H9 (cell line): ENCODE measurements around the gene NRP1. TPM values are rescaled to one million over a fixed set of nuclear protein-coding genes. Genes with fewer than 3 reads are reported as not detected.

Experiments
- DNase-seq: peaks from one replicate; pipeline ENCODE4 v3.0.0-alpha.2; 2017
- H2AFZ ChIP-seq: one replicate; pipeline ENCODE4 v1.6.1; 2013; ENCODE audit warnings: mild to moderate bottlenecking, low read length, control low read depth, moderate library complexity
- H2AK5ac ChIP-seq: 2 replicates; pipeline ENCODE4 v1.6.1; 2013; ENCODE audit warnings: low read length, control low read depth, mixed read lengths; ENCODE audit not compliant: insufficient read length
- H2BK120ac ChIP-seq: one replicate; pipeline ENCODE4 v1.6.1; 2013; ENCODE audit warnings: low read depth, mild to moderate bottlenecking, low read length, control low read depth, inconsistent platforms; ENCODE audit not compliant: poor library complexity, severe bottlenecking
- H2BK12ac ChIP-seq: 2 replicates; pipeline ENCODE4 v1.6.1; 2013; ENCODE audit warnings: low read length, control low read depth, mixed read lengths, low read depth; ENCODE audit not compliant: insufficient read length
- H2BK15ac ChIP-seq: 2 replicates; pipeline ENCODE4 v1.6.1; 2013; ENCODE audit warnings: low read depth, low read length, control low read depth
- H2BK20ac ChIP-seq: one replicate; pipeline ENCODE4 v1.6.1; 2013; ENCODE audit warnings: low read depth, mild to moderate bottlenecking, low read length, control low read depth, inconsistent platforms; ENCODE audit not compliant: poor library complexity, severe bottlenecking
- H2BK5ac ChIP-seq: 2 replicates; pipeline ENCODE4 v1.6.1; 2013; ENCODE audit warnings: low read length, control low read depth, mixed read lengths; ENCODE audit not compliant: insufficient read length
- H3K14ac ChIP-seq: 2 replicates; pipeline ENCODE4 v1.6.1; 2013; ENCODE audit warnings: low read length, control low read depth; ENCODE audit not compliant: insufficient read depth
- H3K18ac ChIP-seq: 2 replicates; pipeline ENCODE4 v1.6.1; 2013; ENCODE audit warnings: low read depth, mild to moderate bottlenecking, mixed read lengths, low read length, control low read depth; ENCODE audit not compliant: insufficient read length
- H3K23ac ChIP-seq: 2 replicates; pipeline ENCODE4 v1.6.1; 2013; ENCODE audit warnings: low read length, control low read depth, mixed read lengths, low read depth; ENCODE audit not compliant: insufficient read length
- H3K23me2 ChIP-seq: 2 replicates; pipeline ENCODE4 v1.6.1; 2013; ENCODE audit warnings: low read depth, mild to moderate bottlenecking, mixed read lengths, low read length, control low read depth; ENCODE audit not compliant: insufficient read length, poor library complexity, severe bottlenecking
- H3K27ac ChIP-seq: 2 replicates; pipeline ENCODE4 v1.5.1; 2013; ENCODE audit warnings: low read length, control low read depth, mixed read lengths, low read depth; ENCODE audit not compliant: insufficient read length
- H3K27me3 ChIP-seq: 2 replicates; pipeline ENCODE4 v1.6.1; 2013; ENCODE audit warnings: low read length, control low read depth, inconsistent platforms; ENCODE audit not compliant: insufficient read depth
- H3K4ac ChIP-seq: 2 replicates; pipeline ENCODE4 v1.6.1; 2013; ENCODE audit warnings: low read depth, mild to moderate bottlenecking, control low read depth, inconsistent platforms, low read length, moderate library complexity
- H3K4me1 ChIP-seq: 2 replicates; pipeline ENCODE4 v1.6.1; 2013; ENCODE audit warnings: low read length, control low read depth, inconsistent platforms; ENCODE audit not compliant: insufficient read depth
- H3K4me2 ChIP-seq: 2 replicates; pipeline ENCODE4 v1.6.1; 2013; ENCODE audit warnings: low read length, control low read depth, mixed read lengths; ENCODE audit not compliant: insufficient read length, insufficient read depth
- H3K56ac ChIP-seq: 2 replicates; pipeline ENCODE4 v1.6.1; 2013; ENCODE audit warnings: low read depth, mild to moderate bottlenecking, mixed read lengths, low read length, control low read depth; ENCODE audit not compliant: insufficient read length
- H3K79me1 ChIP-seq: 2 replicates; pipeline ENCODE4 v1.6.1; 2013; ENCODE audit warnings: low read depth, mild to moderate bottlenecking, moderate library complexity, low read length, control low read depth, inconsistent platforms; ENCODE audit not compliant: insufficient read depth, poor library complexity, severe bottlenecking
- H3K79me2 ChIP-seq: 2 replicates; pipeline ENCODE4 v1.6.1; 2013; ENCODE audit warnings: low read length, control low read depth, inconsistent platforms; ENCODE audit not compliant: insufficient read depth
- H3K9ac ChIP-seq: 2 replicates; pipeline ENCODE4 v1.6.1; 2013; ENCODE audit warnings: low read length, control low read depth, mixed read lengths; ENCODE audit not compliant: insufficient read length; ENCODE audit errors: extremely low read depth
- H3K9me3 ChIP-seq: one replicate; pipeline ENCODE4 v1.6.1; 2013; ENCODE audit warnings: low read depth, low read length, inconsistent platforms; ENCODE audit not compliant: control insufficient read depth
- H3T11ph ChIP-seq: one replicate; pipeline ENCODE4 v1.6.1; 2013; ENCODE audit warnings: mild to moderate bottlenecking, low read length, control low read depth, inconsistent platforms
- H4K20me1 ChIP-seq: one replicate; pipeline ENCODE4 v1.6.1; 2013; ENCODE audit not compliant: control insufficient read depth, insufficient read length, insufficient read depth
- H4K5ac ChIP-seq: 2 replicates; pipeline ENCODE4 v1.6.1; 2013; ENCODE audit warnings: low read depth, mild to moderate bottlenecking, mixed read lengths, low read length, control low read depth; ENCODE audit not compliant: insufficient read length
- H4K8ac ChIP-seq: replicated peaks from 2 replicates; pipeline ENCODE4 v1.6.1; 2013; ENCODE audit warnings: low read length, control low read depth, mixed read lengths, low read depth; ENCODE audit not compliant: insufficient read length
- H4K91ac ChIP-seq: 2 replicates; pipeline ENCODE4 v1.6.1; 2013; ENCODE audit warnings: low read depth, mild to moderate bottlenecking, moderate library complexity, mixed read lengths, low read length, control low read depth; ENCODE audit not compliant: insufficient read length
- H3K27ac Mint-ChIP-seq, 3 experiments: 2 replicates in 2 of 3; 3 replicates in 1 of 3; pipeline ENCODE4 v1.8.0; 2020 to 2021; ENCODE audit warnings: mixed read lengths in 3 of 3, mild to moderate bottlenecking in 1 of 3, moderate library complexity in 1 of 3
- H3K27me3 Mint-ChIP-seq: 2 replicates; pipeline ENCODE4 v1.8.0; 2021; ENCODE audit warnings: low read depth, mild to moderate bottlenecking, moderate library complexity, mixed read lengths
- H3K36me3 Mint-ChIP-seq, 3 experiments: 2 replicates in 2 of 3; 3 replicates in 1 of 3; pipeline ENCODE4 v1.8.0; 2020 to 2021; ENCODE audit warnings: low read depth in 3 of 3, mixed read lengths in 3 of 3; ENCODE audit not compliant: insufficient read depth in 1 of 3
- H3K4me1 Mint-ChIP-seq, 2 experiments: 2 replicates each; pipeline ENCODE4 v1.8.0; 2020; ENCODE audit warnings: mixed read lengths in 2 of 2
- H3K4me3 Mint-ChIP-seq, 2 experiments: 2 replicates in 1 of 2; 3 replicates in 1 of 2; pipeline ENCODE4 v1.8.0; 2020 to 2021; ENCODE audit warnings: mild to moderate bottlenecking in 2 of 2, mixed read lengths in 2 of 2, moderate library complexity in 1 of 2
- H3K9me3 Mint-ChIP-seq, 2 experiments: 2 replicates in 1 of 2; 3 replicates in 1 of 2; pipeline ENCODE4 v1.8.0; 2020; ENCODE audit warnings: mild to moderate bottlenecking in 2 of 2, mixed read lengths in 2 of 2, moderate library complexity in 1 of 2
- CTCF ChIP-seq: fragments of 200-600 bp; sonication (generic); conservative IDR thresholded peaks from 3 replicates; pipeline ENCODE4 v1.8.0; 2021; ENCODE audit warnings: antibody characterized with exemption, mild to moderate bottlenecking
- WGBS: extraction: QIAGEN DNeasy Blood & Tissue Kit; methylation state at CpG from one replicate; pipeline ENCODE4 v1.1.7; 2013; ENCODE audit warnings: missing lambda C conversion rate, low lambda C conversion rate, mixed read lengths; ENCODE audit not compliant: insufficient read length; ENCODE audit errors: extremely low coverage; 5-methylcytosine and 5-hydroxymethylcytosine counted together
- total RNA-seq: library from RNA; stranded (reverse); gene quantifications from 2 replicates; pipeline ENCODE4 v1.2.1, GENCODE V29; 2021

NRP1 gene
- total RNA-seq, 1 experiment from 2014 or later, result 4.6 TPM

GRCh38 chr10:33190406-33190805, 144.1 kb downstream of the NRP1 start:
- H2BK120ac ChIP-seq, result no peak overlapping the region
- no peak overlapping the region for H3K23ac ChIP-seq
- H4K20me1 ChIP-seq, result no peaks in the 10 kb centered on the region
- no peak overlapping the region for H2BK5ac ChIP-seq
- no peaks in the 10 kb centered on the region for H3K79me1 ChIP-seq
- no peaks in the 10 kb centered on the region for H3K79me2 ChIP-seq
- H3K27ac ChIP-seq, result no peak overlapping the region
- TF ChIP-seq CTCF, result no peak
- H4K8ac ChIP-seq, result no peak overlapping the region
- no peak overlapping the region for H3K14ac ChIP-seq
- H2BK15ac ChIP-seq, result no peak overlapping the region
- Mint-ChIP-seq H3K27me3 (peaks cover 4% of the 10 kb centered on the region), H3K27ac (no peak overlapping the region), H3K4me3 (no peak overlapping the region), H3K36me3 (no peaks in the 10 kb centered on the region), H3K9me3 (no peaks in the 10 kb centered on the region), H3K4me1 (peaks cover 19 to 25% of the 10 kb centered on the region in 2 experiments)
- no peak overlapping the region for H4K91ac ChIP-seq
- H4K5ac ChIP-seq, result no peak overlapping the region
- no peak overlapping the region for H3K9ac ChIP-seq
- no peak overlapping the region for H3T11ph ChIP-seq
- H3K18ac ChIP-seq, result no peak overlapping the region
- H3K9me3 ChIP-seq, result no peaks in the 10 kb centered on the region
- H3K4me2 ChIP-seq, result no peak overlapping the region
- no peak overlapping the region for H2AK5ac ChIP-seq
- H2BK20ac ChIP-seq, result no peak overlapping the region
- H3K4me1 ChIP-seq, result peaks cover 10% of the 10 kb centered on the region; the same call in 1 of the 2 replicates
- DNase-seq, result no peak
- H3K56ac ChIP-seq, result no peak overlapping the region
- no peak overlapping the region for H2BK12ac ChIP-seq
- H3K23me2 ChIP-seq, result no peaks in the 10 kb centered on the region
- no peak overlapping the region for H3K4ac ChIP-seq
- no peaks in the 10 kb centered on the region for H3K27me3 ChIP-seq
- WGBS, result no CpG with 5 or more reads among the region's 1 CpG
- no peak overlapping the region for H2AFZ ChIP-seq
